Gastroesophageal sphincter (tissue), 4 donors: Measurements from ENCODE around the gene NUBPL. TPM values are rescaled to one million over a fixed set of nuclear protein-coding genes. Genes with fewer than 3 reads are reported as not detected.

Experiments
- ATAC-seq: fragments of 150-250 bp; one replicate; pipeline ENCODE4 v1.9.1; 2016; ENCODE audit warnings: mild to moderate bottlenecking, moderate library complexity
- H3K27ac ChIP-seq, 4 donors: fragments of 200-600 bp; sonication (generic) in 3 of 4; 1 replicate in 3 of 4; 2 replicates in 1 of 4; pipeline ENCODE4 v1.5.1; 2016 to 2019
- H3K27me3 ChIP-seq: fragments of 200-600 bp; sonication (generic); one replicate; pipeline ENCODE4 v1.5.1; 2019
- H3K36me3 ChIP-seq, 2 donors: fragments of 200-600 bp; sonication (generic); one replicate each; pipeline ENCODE4 v1.5.1; 2019; ENCODE audit warnings: control low read depth in 1 of 2
- H3K4me1 ChIP-seq, 3 donors: fragments of 200-600 bp; sonication (generic); 1 replicate in 2 of 3; 2 replicates in 1 of 3; pipeline ENCODE4 v1.5.1; 2016 to 2019; ENCODE audit warnings: control low read depth in 2 of 3
- H3K4me3 ChIP-seq, 2 donors: fragments of 200-600 bp; sonication (generic); one replicate each; pipeline ENCODE4 v1.5.1; 2019; ENCODE audit warnings: mild to moderate bottlenecking in 1 of 2, moderate library complexity in 1 of 2
- H3K9me3 ChIP-seq, 3 donors: fragments of 200-600 bp; sonication (generic); one replicate each; pipeline ENCODE4 v1.5.1; 2017 to 2019; ENCODE audit warnings: control low read depth in 2 of 3
- CTCF ChIP-seq, 4 experiments: fragments of 200-600 bp in 2 of 4; fragments of 450-650 bp in 2 of 4; sonication (generic) in 1 of 4; IDR thresholded peaks; one replicate each; pipeline ENCODE4 v1.5.1; 2017 to 2019; ENCODE audit warnings: antibody characterized with exemption in 4 of 4, mild to moderate bottlenecking in 2 of 4, moderate library complexity in 2 of 4
- EP300 ChIP-seq: sonication (generic); formaldehyde crosslinking; IDR thresholded peaks from one replicate; pipeline ENCODE4 v1.6.1; 2017; ENCODE audit warnings: antibody characterized with exemption, mild to moderate bottlenecking
- POLR2A ChIP-seq, 2 donors: fragments of 450-650 bp; IDR thresholded peaks; one replicate each; pipeline ENCODE4 v1.6.1; 2017; ENCODE audit warnings: antibody characterized with exemption in 2 of 2, mild to moderate bottlenecking in 2 of 2, moderate library complexity in 1 of 2
- POLR2AphosphoS5 ChIP-seq: sonication (generic); formaldehyde crosslinking; IDR thresholded peaks from one replicate; pipeline ENCODE4 v1.6.1; 2017; ENCODE audit warnings: antibody characterized with exemption
- WGBS, 2 donors: methylation state at CpG; one replicate each; pipeline ENCODE4 v1.1.5; 2018; ENCODE audit warnings: low coverage in 1 of 2; 5-methylcytosine and 5-hydroxymethylcytosine counted together
- total RNA-seq, 4 donors: library from RNA; depleted of rRNA; stranded (reverse); fragments of >200 nt; gene quantifications; one replicate each; pipeline ENCODE4 v1.1.0, GENCODE V29; 2016

NUBPL gene
- total RNA-seq, 4 donors from 2014 or later = 8.1 to 24.3 (median 14.5) TPM

- no peaks in the 10 kb centered on the region for H3K27me3 ChIP-seq
- TF ChIP-seq CTCF (IDR thresholded peaks at IDR 0.05) = no peak
- TF ChIP-seq POLR2A (IDR thresholded peaks at IDR 0.05) = no peak
- TF ChIP-seq EP300 = no peak
- TF ChIP-seq POLR2AphosphoS5 = no peak
- peaks cover 0 to 9% of the 10 kb centered on the region in 2 donors for H3K36me3 ChIP-seq
- no peak overlapping the region for H3K27ac ChIP-seq
- 59 to 80% methylated on average over 3 to 6 of the region's 18 CpGs for WGBS, 2 donors
- no peak for ATAC-seq
- H3K4me3 ChIP-seq = no peak overlapping the region
- H3K4me1 ChIP-seq = no peaks in the 10 kb centered on the region
- no peaks in the 10 kb centered on the region for H3K9me3 ChIP-seq
Observed at GRCh38 chr14:31712244-31713127, 151.3 kb downstream of the NUBPL start.

GRCh38 chr14:31716208-31716607, 155.0 kb downstream of the NUBPL start:
- H3K27ac ChIP-seq = no peak overlapping the region
- H3K27me3 ChIP-seq = no peaks in the 10 kb centered on the region
- no peak for ATAC-seq
- no peak overlapping the region for H3K4me3 ChIP-seq
- H3K36me3 ChIP-seq = peaks cover 0 to 9% of the 10 kb centered on the region in 2 donors
- H3K9me3 ChIP-seq = no peaks in the 10 kb centered on the region
- TF ChIP-seq CTCF (IDR thresholded peaks at IDR 0.05) (no peak), POLR2AphosphoS5 (no peak), EP300 (no peak), POLR2A (IDR thresholded peaks at IDR 0.05) (no peak)
- H3K4me1 ChIP-seq = peaks cover 0 to 8% (median 0%) of the 10 kb centered on the region in 3 donors

- TF ChIP-seq EP300 (no peak), POLR2A (IDR thresholded peaks at IDR 0.05) (no peak), CTCF (IDR thresholded peaks at IDR 0.05) (no peak), POLR2AphosphoS5 (no peak)
- no peaks in the 10 kb centered on the region for H3K27me3 ChIP-seq
- H3K36me3 ChIP-seq = peaks cover 0 to 1% of the 10 kb centered on the region in 2 donors
- ATAC-seq = no peak
- 34 to 42% methylated on average over 3 of the region's 3 CpGs for WGBS, 2 donors
- H3K27ac ChIP-seq = no peak overlapping the region
- peaks cover 0 to 8% (median 0%) of the 10 kb centered on the region in 3 donors for H3K4me1 ChIP-seq
- H3K9me3 ChIP-seq = no peaks in the 10 kb centered on the region
- H3K4me3 ChIP-seq = no peak overlapping the region
Observed at GRCh38 chr14:31717294-31718085, 156.3 kb downstream of the NUBPL start.

- no peak for TF ChIP-seq POLR2AphosphoS5
- TF ChIP-seq POLR2A (IDR thresholded peaks at IDR 0.05) = no peak
- no peak for TF ChIP-seq CTCF (IDR thresholded peaks at IDR 0.05)
- no peak for TF ChIP-seq EP300
- Histone ChIP-seq H3K4me1 (peaks cover 0 to 8% (median 0%) of the 10 kb centered on the region in 3 donors), H3K4me3 (no peak overlapping the region), H3K36me3 (no peaks in the 10 kb centered on the region), H3K9me3 (no peaks in the 10 kb centered on the region), H3K27ac (no peak overlapping the region), H3K27me3 (no peaks in the 10 kb centered on the region)
- no peak for ATAC-seq
- 50 to 64% methylated on average over 3 of the region's 3 CpGs for WGBS, 2 donors
Observed at GRCh38 chr14:31718585-31718984, 157.4 kb downstream of the NUBPL start.
